Measurements from ENCODE around the gene SNRPD3. TPM values are rescaled to one million over a fixed set of nuclear protein-coding genes. Genes with fewer than 3 reads are reported as not detected.

The SNRPD3 gene
- total RNA-seq, 1 experiment from 2014 or later: 144 TPM

- no peak for ATAC-seq
- no peak overlapping the region for H3K9ac ChIP-seq (ENCODE audit: low read length)
- TF ChIP-seq, protein P1, sequence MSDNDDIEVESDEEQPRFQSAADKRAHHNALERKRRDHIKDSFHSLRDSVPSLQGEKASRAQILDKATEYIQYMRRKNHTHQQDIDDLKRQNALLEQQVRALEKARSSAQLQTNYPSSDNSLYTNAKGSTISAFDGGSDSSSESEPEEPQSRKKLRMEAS (IDR thresholded peaks at IDR 0.05): no peak
- no peak for TF ChIP-seq POLR2AphosphoS5 (IDR thresholded peaks at IDR 0.05; ENCODE audit: low read depth, low read length)
- TF ChIP-seq ZBTB33 (IDR thresholded peaks at IDR 0.05; ENCODE audit: extremely low read depth, insufficient replicate concordance, low read length): no peak
- no peak for TF ChIP-seq SP1 (IDR thresholded peaks at IDR 0.05; ENCODE audit: low read depth)
- TF ChIP-seq YY1 (IDR thresholded peaks at IDR 0.05; ENCODE audit: extremely low read depth, insufficient replicate concordance, low read depth, low read length): no peak
- no peak for TF ChIP-seq TCF7L2 (IDR thresholded peaks at IDR 0.05; ENCODE audit: borderline replicate concordance, extremely low read depth, insufficient read depth, insufficient read length)
- no peak for TF ChIP-seq SIN3A (IDR thresholded peaks at IDR 0.05; ENCODE audit: low read depth)
- TF ChIP-seq FOSL1 (IDR thresholded peaks at IDR 0.05; ENCODE audit: low read depth): no peak
- no peak overlapping the region for H2AFZ ChIP-seq (ENCODE audit: low read depth, low read length, poor library complexity, severe bottlenecking)
- H3K36me3 ChIP-seq (ENCODE audit: control insufficient read depth in 1 of 2, insufficient read depth in 2 of 2, low read length in 2 of 2): no peaks in the 10 kb centered on the region
- H3K79me2 ChIP-seq (ENCODE audit: insufficient read depth, low read length): no peaks in the 10 kb centered on the region
- H3K9me3 ChIP-seq (ENCODE audit: control insufficient read depth in 1 of 2, insufficient read depth in 1 of 2, low read depth in 1 of 2, low read length in 2 of 2): no peaks in the 10 kb centered on the region
- H3K4me1 ChIP-seq (ENCODE audit: control insufficient read depth in 1 of 2, insufficient read depth in 2 of 2, low read length in 2 of 2): peaks cover 6 to 18% of the 10 kb centered on the region in 2 experiments
- H4K20me1 ChIP-seq (ENCODE audit: insufficient read depth): no peaks in the 10 kb centered on the region
- DNase-seq (ENCODE audit: low read depth, low spot score): no peak
- no TSS peak for BruUV-seq (replicated peaks)
- H3K27me3 ChIP-seq (ENCODE audit: insufficient read depth, low read length): no peaks in the 10 kb centered on the region
- H3K9me2 ChIP-seq (ENCODE audit: insufficient read depth): no peaks in the 10 kb centered on the region
- no peak overlapping the region for H3K4me3 ChIP-seq (replicated peaks in 1 of 2; ENCODE audit: low read depth in 1 of 2, low read length in 2 of 2)
- RAD21 ChIA-PET (ENCODE audit: low non-redundant PET in 1 of 2, low total read pairs in 2 of 2, uncharacterized antibody in 2 of 2, unreplicated experiment in 2 of 2): no interaction called here
- intact Hi-C loops (cut with micrococcal nuclease): no loop called here
- no peak overlapping the region for H3K4me2 ChIP-seq (ENCODE audit: low read length)
- POLR2A ChIA-PET: no interaction called here
- H3K27ac ChIP-seq (ENCODE audit: low read depth, low read length): no peak overlapping the region
- CTCF ChIA-PET: no interaction called here
These were observed 33.1 kb downstream of the SNRPD3 start for GRCh38 chr22:24588757-24589481.
